Endothelial cell (in vitro differentiated cells): Measurements from ENCODE around the gene CNGA2. TPM values are rescaled to one million over a fixed set of nuclear protein-coding genes. Genes with fewer than 3 reads are reported as not detected.
A peak's percentile ranks its signal among the peaks of the same experiment; 100 is the strongest.

Experiments
- DNase-seq: peaks from one replicate; pipeline ENCODE4 v3.0.0; 2021; ENCODE audit warnings: low spot score
- H3K27ac Mint-ChIP-seq: one replicate; pipeline ENCODE4 v1.8.0; 2021; ENCODE audit warnings: mixed read lengths, inconsistent platforms; ENCODE audit not compliant: unreplicated experiment
- H3K27me3 Mint-ChIP-seq: one replicate; pipeline ENCODE4 v1.8.0; 2021; ENCODE audit warnings: mild to moderate bottlenecking, moderate library complexity, mixed read lengths, inconsistent platforms; ENCODE audit not compliant: unreplicated experiment
- H3K36me3 Mint-ChIP-seq: one replicate; pipeline ENCODE4 v1.8.0; 2021; ENCODE audit warnings: mild to moderate bottlenecking, low read depth, mixed read lengths, inconsistent platforms; ENCODE audit not compliant: unreplicated experiment
- H3K4me1 Mint-ChIP-seq: one replicate; pipeline ENCODE4 v1.8.0; 2021; ENCODE audit warnings: mild to moderate bottlenecking, mixed read lengths, inconsistent platforms; ENCODE audit not compliant: unreplicated experiment
- H3K4me3 Mint-ChIP-seq: one replicate; pipeline ENCODE4 v1.8.0; 2021; ENCODE audit warnings: mild to moderate bottlenecking, mixed read lengths, inconsistent platforms; ENCODE audit not compliant: unreplicated experiment
- H3K9me3 Mint-ChIP-seq: one replicate; pipeline ENCODE4 v1.8.0; 2021; ENCODE audit warnings: mixed read lengths, inconsistent platforms; ENCODE audit not compliant: unreplicated experiment
- CTCF ChIP-seq: fragments of 200-600 bp; sonication (generic); IDR thresholded peaks from one replicate; pipeline ENCODE4 v1.5.0; 2021; ENCODE audit warnings: antibody characterized with exemption; ENCODE audit not compliant: unreplicated experiment
- total RNA-seq: library from RNA; stranded (reverse); fragmentation: NEBNext Ultra II Directional; extraction: Animal tissue kit (Norgen Biotek cat#: 25700); gene quantifications from one replicate; pipeline ENCODE4 v1.2.1, GENCODE V29; 2021; ENCODE audit not compliant: unreplicated experiment

Gene CNGA2
- total RNA-seq, 1 donor from 2014 or later: not detected

GRCh38 chrX:151753313-151754046 lies 18.9 kb downstream of the CNGA2 start:
- Mint-ChIP-seq H3K4me1 (peaks cover 7% of the 10 kb centered on the region), H3K9me3 (no peaks in the 10 kb centered on the region), H3K27me3 (no peaks in the 10 kb centered on the region), H3K27ac (no peak overlapping the region), H3K4me3 (no peak overlapping the region), H3K36me3 (no peaks in the 10 kb centered on the region)
- DNase-seq: peak; percentile 66
- peak; percentile 46 for TF ChIP-seq CTCF

GRCh38 chrX:151754047-151754429 lies 19.5 kb downstream of the CNGA2 start:
- peaks cover 6% of the 10 kb centered on the region for H3K4me1 Mint-ChIP-seq
- H3K27ac Mint-ChIP-seq: no peak overlapping the region
- no peak for TF ChIP-seq CTCF
- H3K9me3 Mint-ChIP-seq: no peaks in the 10 kb centered on the region
- no peaks in the 10 kb centered on the region for H3K36me3 Mint-ChIP-seq
- H3K27me3 Mint-ChIP-seq: no peaks in the 10 kb centered on the region
- no peak for DNase-seq
- H3K4me3 Mint-ChIP-seq: no peak overlapping the region

GRCh38 chrX:151754641-151755215 lies 20.2 kb downstream of the CNGA2 start:
- H3K36me3 Mint-ChIP-seq: no peaks in the 10 kb centered on the region
- TF ChIP-seq CTCF: no peak
- no peak overlapping the region for H3K27ac Mint-ChIP-seq
- no peak overlapping the region for H3K4me3 Mint-ChIP-seq
- DNase-seq: no peak
- H3K9me3 Mint-ChIP-seq: no peaks in the 10 kb centered on the region
- H3K27me3 Mint-ChIP-seq: no peaks in the 10 kb centered on the region
- no peaks in the 10 kb centered on the region for H3K4me1 Mint-ChIP-seq

GRCh38 chrX:151759041-151759708 lies 24.6 kb downstream of the CNGA2 start:
- no peak overlapping the region for H3K27ac Mint-ChIP-seq
- H3K27me3 Mint-ChIP-seq: no peaks in the 10 kb centered on the region
- H3K4me3 Mint-ChIP-seq: no peak overlapping the region
- no peaks in the 10 kb centered on the region for H3K4me1 Mint-ChIP-seq
- DNase-seq: no peak
- TF ChIP-seq CTCF: no peak
- H3K9me3 Mint-ChIP-seq: no peaks in the 10 kb centered on the region
- no peaks in the 10 kb centered on the region for H3K36me3 Mint-ChIP-seq

- no peak for DNase-seq
- H3K27me3 Mint-ChIP-seq: no peaks in the 10 kb centered on the region
- no peak for TF ChIP-seq CTCF
- H3K27ac Mint-ChIP-seq: no peak overlapping the region
- no peaks in the 10 kb centered on the region for H3K9me3 Mint-ChIP-seq
- H3K36me3 Mint-ChIP-seq: no peaks in the 10 kb centered on the region
- no peak overlapping the region for H3K4me3 Mint-ChIP-seq
- H3K4me1 Mint-ChIP-seq: no peaks in the 10 kb centered on the region
Observed at GRCh38 chrX:151762802-151763201, 28.3 kb downstream of the CNGA2 start.
